Neural progenitor cell (in vitro differentiated cells): Measurements from ENCODE around the gene ZC3H13.

Experiments used
- CTCF ChIP-seq: fragments of 200-600 bp; sonication (generic); IDR thresholded peaks from 2 replicates; pipeline ENCODE4 v1.5.1; 2017; ENCODE audit warnings: antibody characterized with exemption, mild to moderate bottlenecking
- EZH2phosphoT487 ChIP-seq: fragments of 200-600 bp; sonication (generic); IDR thresholded peaks from 2 replicates; pipeline ENCODE4 v1.6.1; 2017; ENCODE audit warnings: antibody characterized with exemption

GRCh38 chr13:45936621-45937020 lies 115.9 kb downstream of the ZC3H13 start:
- TF ChIP-seq CTCF = no peak
- TF ChIP-seq EZH2phosphoT487 = no peak
